ENCODE data around the gene BTRC. TPM values are rescaled to one million over a fixed set of nuclear protein-coding genes. Genes with fewer than 3 reads are reported as not detected.

Gene BTRC
- total and polyA plus RNA-seq, 10 of the 15 experiments (the other 5 are each of a cell fraction or from before 2014, with no cell fraction given) = 2.2 to 18.6 (median 8.6) TPM

DNA sequence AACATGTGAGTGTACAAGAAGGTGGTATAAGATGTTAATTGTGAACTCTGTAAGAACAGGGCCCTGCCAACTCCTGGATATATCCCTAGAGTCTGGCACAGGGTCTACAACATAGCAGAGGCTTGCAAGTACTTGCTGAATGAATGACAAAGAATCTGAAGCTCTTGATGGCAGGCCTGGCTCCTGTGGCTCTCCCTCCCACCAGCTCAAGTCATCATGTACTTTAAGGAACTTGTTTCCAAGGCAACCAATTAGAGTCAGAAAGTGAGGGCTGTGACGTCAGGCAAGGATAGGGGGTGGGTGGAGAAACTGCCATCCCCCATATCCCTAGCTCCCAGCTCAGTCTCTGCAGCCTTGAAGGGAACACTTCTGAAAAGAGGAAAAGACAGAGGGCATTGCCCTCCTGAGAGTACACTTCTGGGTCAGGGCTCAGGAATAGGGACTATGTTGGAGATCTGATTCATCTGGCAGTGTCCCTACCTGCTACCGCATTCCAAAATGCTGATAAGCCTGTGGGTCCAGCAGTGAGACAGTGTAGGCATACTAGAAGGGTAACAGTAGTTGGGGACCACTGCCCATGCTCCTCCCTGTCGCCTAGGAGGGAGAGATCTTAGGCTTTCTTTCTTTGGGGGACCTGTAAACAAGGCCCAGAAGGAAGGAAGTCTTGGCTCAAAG is 34.6 kb upstream of the BTRC start:
- no peaks in the 10 kb centered on the region for H3K79me2 ChIP-seq (ENCODE audit: control insufficient read depth, insufficient read depth, low read length)
- ChIA-PET POLR2A (no interaction called here), CTCF (no interaction called here), SMC1A (ENCODE audit: uncharacterized antibody, unreplicated experiment) (interaction anchor here (0.8 kb wide), 1 partner anchor 17 kb away, joined by 4 read pairs; no protein-coding TSS in a partner anchor), RAD21 (ENCODE audit: unreplicated experiment) (no interaction called here)
- no TSS peak for BruUV-seq (replicated peaks)
- no peak overlapping the region for H2AFZ ChIP-seq (ENCODE audit: control insufficient read depth, low read depth, low read length)
- in situ Hi-C loops (cut with MboI) = no loop called here
- TF ChIP-seq, protein P1, sequence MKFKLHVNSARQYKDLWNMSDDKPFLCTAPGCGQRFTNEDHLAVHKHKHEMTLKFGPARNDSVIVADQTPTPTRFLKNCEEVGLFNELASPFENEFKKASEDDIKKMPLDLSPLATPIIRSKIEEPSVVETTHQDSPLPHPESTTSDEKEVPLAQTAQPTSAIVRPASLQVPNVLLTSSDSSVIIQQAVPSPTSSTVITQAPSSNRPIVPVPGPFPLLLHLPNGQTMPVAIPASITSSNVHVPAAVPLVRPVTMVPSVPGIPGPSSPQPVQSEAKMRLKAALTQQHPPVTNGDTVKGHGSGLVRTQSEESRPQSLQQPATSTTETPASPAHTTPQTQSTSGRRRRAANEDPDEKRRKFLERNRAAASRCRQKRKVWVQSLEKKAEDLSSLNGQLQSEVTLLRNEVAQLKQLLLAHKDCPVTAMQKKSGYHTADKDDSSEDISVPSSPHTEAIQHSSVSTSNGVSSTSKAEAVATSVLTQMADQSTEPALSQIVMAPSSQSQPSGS (IDR thresholded peaks at IDR 0.05; ENCODE audit: low read length) = no peak
- TF ChIP-seq, protein P2, sequence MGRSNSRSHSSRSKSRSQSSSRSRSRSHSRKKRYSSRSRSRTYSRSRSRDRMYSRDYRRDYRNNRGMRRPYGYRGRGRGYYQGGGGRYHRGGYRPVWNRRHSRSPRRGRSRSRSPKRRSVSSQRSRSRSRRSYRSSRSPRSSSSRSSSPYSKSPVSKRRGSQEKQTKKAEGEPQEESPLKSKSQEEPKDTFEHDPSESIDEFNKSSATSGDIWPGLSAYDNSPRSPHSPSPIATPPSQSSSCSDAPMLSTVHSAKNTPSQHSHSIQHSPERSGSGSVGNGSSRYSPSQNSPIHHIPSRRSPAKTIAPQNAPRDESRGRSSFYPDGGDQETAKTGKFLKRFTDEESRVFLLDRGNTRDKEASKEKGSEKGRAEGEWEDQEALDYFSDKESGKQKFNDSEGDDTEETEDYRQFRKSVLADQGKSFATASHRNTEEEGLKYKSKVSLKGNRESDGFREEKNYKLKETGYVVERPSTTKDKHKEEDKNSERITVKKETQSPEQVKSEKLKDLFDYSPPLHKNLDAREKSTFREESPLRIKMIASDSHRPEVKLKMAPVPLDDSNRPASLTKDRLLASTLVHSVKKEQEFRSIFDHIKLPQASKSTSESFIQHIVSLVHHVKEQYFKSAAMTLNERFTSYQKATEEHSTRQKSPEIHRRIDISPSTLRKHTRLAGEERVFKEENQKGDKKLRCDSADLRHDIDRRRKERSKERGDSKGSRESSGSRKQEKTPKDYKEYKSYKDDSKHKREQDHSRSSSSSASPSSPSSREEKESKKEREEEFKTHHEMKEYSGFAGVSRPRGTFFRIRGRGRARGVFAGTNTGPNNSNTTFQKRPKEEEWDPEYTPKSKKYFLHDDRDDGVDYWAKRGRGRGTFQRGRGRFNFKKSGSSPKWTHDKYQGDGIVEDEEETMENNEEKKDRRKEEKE (IDR thresholded peaks at IDR 0.05) = no peak
- no peak for TF ChIP-seq CBX3 (IDR thresholded peaks at IDR 0.05; ENCODE audit: borderline replicate concordance, low read depth)
- intact Hi-C loops (cut with micrococcal nuclease; ENCODE audit: unreplicated experiment) = no loop called here
- 5% methylated on average over 2 of the region's 3 CpGs for WGBS (ENCODE audit: insufficient coverage, insufficient replicate concordance, low lambda C conversion rate, missing lambda C conversion rate)
- H3K9ac ChIP-seq (ENCODE audit: control insufficient read depth, insufficient read depth, low read length) = no peak overlapping the region
- H3K4me3 ChIP-seq = no peak overlapping the region
- no peak overlapping the region for H3K27ac ChIP-seq (ENCODE audit: control insufficient read depth, insufficient read depth)
- FAIRE-seq = no peak
- DNase-seq (ENCODE audit: low read depth, low spot score) = no peak
- no peaks in the 10 kb centered on the region for H3K9me3 ChIP-seq (replicated peaks; ENCODE audit: control insufficient read depth, insufficient read depth, low read length)
- H3K36me3 ChIP-seq (ENCODE audit: control insufficient read depth in 2 of 2, insufficient read depth in 2 of 2, low read length in 1 of 2) = no peaks in the 10 kb centered on the region
- no peak for ATAC-seq
- H4K20me1 ChIP-seq (ENCODE audit: control insufficient read depth, insufficient read depth) = no peaks in the 10 kb centered on the region
- no peak overlapping the region for H3K4me2 ChIP-seq (ENCODE audit: control insufficient read depth, insufficient read depth)
- H3K27me3 ChIP-seq (replicated peaks in 1 of 2; ENCODE audit: control insufficient read depth in 2 of 2, insufficient read depth in 2 of 2, low read length in 1 of 2) = no peaks in the 10 kb centered on the region; a peak in 2 of 4 replicates
- no peaks in the 10 kb centered on the region for H3K4me1 ChIP-seq (ENCODE audit: control insufficient read depth, insufficient read depth, low read length)

Measured in GM12878 (cell line).